ENCODE measurements around the gene RUNX2. TPM values are rescaled to one million over a fixed set of nuclear protein-coding genes. Genes with fewer than 3 reads are reported as not detected.

RUNX2 gene
- polyA plus RNA-seq, 1 donor from 2014 or later = not detected

DNA sequence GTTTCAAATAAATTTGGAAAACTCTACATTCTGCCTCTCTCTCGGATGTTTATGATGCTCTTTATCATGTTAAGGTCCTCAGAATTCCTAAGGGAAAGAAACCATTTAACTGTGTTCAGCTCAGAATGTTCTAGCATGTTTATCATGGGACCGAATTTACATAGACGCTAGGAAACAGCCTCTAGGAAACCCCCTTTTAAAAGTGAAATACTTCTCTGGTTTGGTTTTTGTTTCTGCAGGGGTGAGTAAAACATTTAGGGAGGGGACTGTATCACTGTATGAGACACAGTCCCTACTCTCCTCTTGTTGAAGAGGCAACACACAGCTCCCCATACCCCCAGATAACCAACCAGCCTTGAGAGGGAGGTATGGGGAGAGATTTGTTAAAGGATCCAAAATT is 317.2 kb downstream of the RUNX2 start:
- Histone ChIP-seq H3K9me3 (ENCODE audit: low read length) (no peaks in the 10 kb centered on the region), H3F3A (ENCODE audit: insufficient read depth, low read length, poor library complexity, severe bottlenecking) (no peaks in the 10 kb centered on the region), H3K27me3 (ENCODE audit: insufficient read depth, low read depth, low read length) (no peaks in the 10 kb centered on the region), H3K4me2 (ENCODE audit: low read length) (no peak overlapping the region), H3K9me2 (ENCODE audit: insufficient read depth, low read length) (no peaks in the 10 kb centered on the region), H3K9ac (ENCODE audit: low read length) (no peak overlapping the region), H3K27ac (ENCODE audit: low read length) (no peak overlapping the region), H3K4me3 (ENCODE audit: low read length) (no peak overlapping the region), H2AFZ (ENCODE audit: low read depth, low read length) (no peak overlapping the region), H4K20me1 (ENCODE audit: insufficient read depth) (no peaks in the 10 kb centered on the region), H3K79me2 (replicated peaks; ENCODE audit: insufficient read depth, low read length) (no peaks in the 10 kb centered on the region), H3K36me3 (ENCODE audit: insufficient read depth, low read length) (no peaks in the 10 kb centered on the region)
- no peak for TF ChIP-seq EP300 (conservative IDR thresholded peaks at IDR 0.05; ENCODE audit: poor library complexity, severe bottlenecking)
- TF ChIP-seq EZH2 (IDR thresholded peaks at IDR 0.05; ENCODE audit: borderline replicate concordance, insufficient read depth, low read length, poor library complexity, severe bottlenecking) = no peak
- no peak for TF ChIP-seq SMC3 (conservative IDR thresholded peaks at IDR 0.05; ENCODE audit: poor library complexity)
- no peak for TF ChIP-seq CTCF (IDR thresholded peaks at IDR 0.05; ENCODE audit: poor library complexity, severe bottlenecking)
- no peak for TF ChIP-seq REST (IDR thresholded peaks at IDR 0.05; ENCODE audit: borderline replicate concordance)
- no peak for TF ChIP-seq POLR2AphosphoS5 (IDR thresholded peaks at IDR 0.05)

DNA sequence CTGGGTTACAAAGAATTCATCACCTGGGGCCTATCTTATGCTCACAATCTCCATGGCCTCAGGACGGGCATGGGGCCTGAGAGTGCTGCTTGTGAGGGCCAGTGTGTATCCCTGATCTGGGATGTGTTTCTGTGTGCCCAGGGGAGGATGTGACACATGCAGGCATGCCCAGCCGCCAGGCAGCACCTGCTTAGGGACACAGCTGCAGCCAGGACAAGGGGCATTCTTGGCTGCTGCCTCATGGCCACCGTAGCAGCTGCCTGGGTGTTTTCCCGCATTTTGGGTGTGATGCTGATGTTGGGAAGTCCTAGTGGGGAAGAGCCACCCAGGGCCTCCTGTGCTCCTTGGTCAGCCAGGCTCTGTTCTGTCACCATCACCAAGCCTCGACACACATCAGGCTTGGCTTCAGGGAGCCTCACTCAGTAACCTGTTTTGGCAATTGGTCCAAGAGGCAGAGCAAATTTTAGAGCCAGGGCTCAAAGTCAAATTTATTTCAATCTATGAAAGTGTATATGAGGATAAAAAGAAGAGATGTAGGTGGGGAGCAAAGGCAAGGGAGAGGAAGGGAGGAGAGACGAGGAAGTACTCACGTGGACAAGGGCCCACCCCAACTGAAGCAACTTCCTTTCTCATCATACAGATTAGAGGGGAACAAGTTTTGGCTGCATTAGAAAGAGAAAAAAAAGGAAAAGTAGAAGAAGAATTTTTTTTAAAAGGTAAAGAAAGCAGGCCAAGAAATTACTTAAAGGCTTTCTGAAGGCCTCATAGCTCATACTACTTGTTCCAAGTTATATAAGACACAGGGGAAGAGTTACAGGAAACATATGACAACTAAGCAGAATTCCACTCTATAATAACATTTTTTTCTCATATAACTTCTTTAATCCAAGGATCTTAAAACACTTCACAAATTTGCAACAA is 319.5 kb downstream of the RUNX2 start:
- Histone ChIP-seq H4K20me1 (ENCODE audit: insufficient read depth) (no peaks in the 10 kb centered on the region), H2AFZ (ENCODE audit: low read depth, low read length) (no peak overlapping the region), H3K9me3 (ENCODE audit: low read length) (no peaks in the 10 kb centered on the region)

More for the DNA sequence above, 319.5 kb downstream of the RUNX2 start:
- H3K36me3 ChIP-seq (ENCODE audit: insufficient read depth, low read length) = no peaks in the 10 kb centered on the region
- H3K4me3 ChIP-seq (ENCODE audit: low read length) = no peak overlapping the region
- TF ChIP-seq SMC3 (conservative IDR thresholded peaks at IDR 0.05; ENCODE audit: poor library complexity) (no peak), TAF1 (IDR thresholded peaks at IDR 0.05; ENCODE audit: low read depth) (no peak), REST (IDR thresholded peaks at IDR 0.05; ENCODE audit: borderline replicate concordance) (no peak), RAD21 (conservative IDR thresholded peaks at IDR 0.05) (no peak), EP300 (conservative IDR thresholded peaks at IDR 0.05; ENCODE audit: poor library complexity, severe bottlenecking) (no peak), MXI1 (conservative IDR thresholded peaks at IDR 0.05; ENCODE audit: poor library complexity, severe bottlenecking) (no peak), CTCF (IDR thresholded peaks at IDR 0.05; ENCODE audit: poor library complexity, severe bottlenecking) (no peak), POLR2AphosphoS5 (IDR thresholded peaks at IDR 0.05) (no peak), EZH2 (IDR thresholded peaks at IDR 0.05; ENCODE audit: borderline replicate concordance, insufficient read depth, low read length, poor library complexity, severe bottlenecking) (no peak)
- H3K27ac ChIP-seq (ENCODE audit: low read length) = no peak overlapping the region
- no peaks in the 10 kb centered on the region for H3K9me2 ChIP-seq (ENCODE audit: insufficient read depth, low read length)
- H3K27me3 ChIP-seq (ENCODE audit: insufficient read depth, low read depth, low read length) = no peaks in the 10 kb centered on the region
- H3K4me2 ChIP-seq (ENCODE audit: low read length) = no peak overlapping the region
- no peaks in the 10 kb centered on the region for H3F3A ChIP-seq (ENCODE audit: insufficient read depth, low read length, poor library complexity, severe bottlenecking)
- no peaks in the 10 kb centered on the region for H3K79me2 ChIP-seq (replicated peaks; ENCODE audit: insufficient read depth, low read length)
- no peak overlapping the region for H3K9ac ChIP-seq (ENCODE audit: low read length)
